Caco-2 (cell line): Measurements from ENCODE around the gene RASL10B. TPM values are rescaled to one million over a fixed set of nuclear protein-coding genes. Genes with fewer than 3 reads are reported as not detected.

Experiments used
- BruUV-seq: library from RNA; stranded (reverse); fragments of 400-500 nt; replicated peaks from 2 replicates; lab custom pipeline; 2021; lab: Mats Ljungman, UMichigan
- CTCF ChIA-PET: fragments of 300-600 bp; sonication (Branson Sonifier 250); formaldehyde crosslinking; loops from one replicate; lab custom pipeline; 2022; ENCODE audit warnings: antibody characterized with exemption; lab: Charles Lee
- POLR2A ChIA-PET: fragments of 300-600 bp; sonication (Branson Sonifier 250); formaldehyde crosslinking; loops from one replicate; lab custom pipeline; 2022; ENCODE audit warnings: antibody characterized with exemption; lab: Charles Lee
- DNase-seq, 2 experiments: peaks; one replicate each; pipeline versions ENCODE4 v3.0.0 to v3.0.0-alpha.2; 2020 to 2022
- H3K27me3 ChIP-seq: replicated peaks from 2 replicates; pipeline ENCODE4 v1.6.0; 2011; ENCODE audit warnings: low read length; ENCODE audit not compliant: control insufficient read depth, insufficient read depth
- H3K36me3 ChIP-seq: 2 replicates; pipeline ENCODE4 v1.5.1; 2011; ENCODE audit warnings: low read length; ENCODE audit not compliant: control insufficient read depth, insufficient read depth
- H3K4me1 ChIP-seq: fragments of 250-450 bp; sonication (Bioruptor Pico); 2 replicates; pipeline ENCODE4 v1.5.1; 2020; ENCODE audit warnings: mild to moderate bottlenecking
- H3K4me3 ChIP-seq: 2 replicates; pipeline ENCODE4 v1.5.1; 2011; ENCODE audit warnings: low read depth, mild to moderate bottlenecking, control low read depth, low read length
- H3K9me3 ChIP-seq: fragments of 250-450 bp; sonication (Bioruptor Pico); 2 replicates; pipeline ENCODE4 v1.5.1; 2020; ENCODE audit warnings: mild to moderate bottlenecking, moderate library complexity
- H3K27ac Mint-ChIP-seq: one replicate; pipeline ENCODE4 v1.8.0; 2022; ENCODE audit warnings: mixed read lengths; ENCODE audit not compliant: unreplicated experiment
- H3K27me3 Mint-ChIP-seq: one replicate; pipeline ENCODE4 v1.8.0; 2022; ENCODE audit warnings: mixed read lengths; ENCODE audit not compliant: insufficient read depth, unreplicated experiment
- H3K36me3 Mint-ChIP-seq: one replicate; pipeline ENCODE4 v1.8.0; 2022; ENCODE audit warnings: mild to moderate bottlenecking, mixed read lengths; ENCODE audit not compliant: insufficient read depth, unreplicated experiment
- H3K4me1 Mint-ChIP-seq: one replicate; pipeline ENCODE4 v1.8.0; 2022; ENCODE audit warnings: low read depth, mixed read lengths; ENCODE audit not compliant: unreplicated experiment
- H3K4me3 Mint-ChIP-seq: one replicate; pipeline ENCODE4 v1.8.0; 2022; ENCODE audit warnings: mild to moderate bottlenecking, moderate library complexity, mixed read lengths; ENCODE audit not compliant: unreplicated experiment
- H3K9me3 Mint-ChIP-seq: one replicate; pipeline ENCODE4 v1.8.0; 2022; ENCODE audit warnings: mixed read lengths; ENCODE audit not compliant: unreplicated experiment
- intact Hi-C: fragments of 100-400 bp; cut with micrococcal nuclease; formaldehyde crosslinking; loops from one replicate; pipeline ENCODE4 v1.10.0; 2022; ENCODE audit not compliant: unreplicated experiment
- total RNA-seq: library from RNA; stranded (reverse); gene quantifications from 2 replicates; pipeline ENCODE4 v1.2.3, GENCODE V29; 2022
- TF ChIP-seq, protein P1 (sequence below), 2 experiments: fragments of 200-600 bp in 1 of 2; IDR thresholded peaks; 1 replicate in 1 of 2; 2 replicates in 1 of 2; pipeline versions ENCODE4 v1.5.1 to v1.8.0; 2011 to 2022; ENCODE audit warnings: antibody characterized with exemption in 1 of 2, control low read depth in 1 of 2, inconsistent platforms in 1 of 2, low read depth in 1 of 2, low read length in 1 of 2, mild to moderate bottlenecking in 1 of 2, moderate library complexity in 1 of 2; ENCODE audit not compliant: insufficient read depth in 1 of 2, severe bottlenecking in 1 of 2, unreplicated experiment in 1 of 2

Gene RASL10B
- total RNA-seq, 1 experiment from 2014 or later = 13.3 TPM

DNA sequence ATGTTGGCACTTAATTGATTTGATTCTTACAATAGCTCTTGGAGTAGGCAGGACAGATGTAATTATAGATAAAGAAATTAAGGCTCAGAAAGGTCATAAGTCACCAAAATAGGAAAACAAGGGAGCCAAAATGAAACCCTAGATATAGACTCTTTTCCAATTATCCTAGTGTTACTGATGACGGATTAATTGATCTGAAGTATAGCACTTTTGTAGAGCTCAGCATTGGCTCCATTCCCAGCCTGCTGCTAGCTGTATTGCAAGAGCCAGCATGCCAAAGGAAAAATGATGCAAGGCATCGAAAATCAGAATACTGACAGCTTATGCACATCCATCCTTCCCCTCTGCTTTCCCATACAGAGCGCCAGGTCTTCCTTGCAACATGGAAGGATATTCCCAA is 21.6 kb upstream of the RASL10B start:
- no peak overlapping the region for H3K4me3 ChIP-seq
- Mint-ChIP-seq H3K4me3 (no peak overlapping the region), H3K4me1 (no peaks in the 10 kb centered on the region), H3K36me3 (peaks cover 54% of the 10 kb centered on the region), H3K9me3 (no peaks in the 10 kb centered on the region), H3K27ac (no peak overlapping the region), H3K27me3 (no peaks in the 10 kb centered on the region)
- H3K9me3 ChIP-seq = no peaks in the 10 kb centered on the region
- H3K27me3 ChIP-seq = no peaks in the 10 kb centered on the region
- TF ChIP-seq, protein P1, sequence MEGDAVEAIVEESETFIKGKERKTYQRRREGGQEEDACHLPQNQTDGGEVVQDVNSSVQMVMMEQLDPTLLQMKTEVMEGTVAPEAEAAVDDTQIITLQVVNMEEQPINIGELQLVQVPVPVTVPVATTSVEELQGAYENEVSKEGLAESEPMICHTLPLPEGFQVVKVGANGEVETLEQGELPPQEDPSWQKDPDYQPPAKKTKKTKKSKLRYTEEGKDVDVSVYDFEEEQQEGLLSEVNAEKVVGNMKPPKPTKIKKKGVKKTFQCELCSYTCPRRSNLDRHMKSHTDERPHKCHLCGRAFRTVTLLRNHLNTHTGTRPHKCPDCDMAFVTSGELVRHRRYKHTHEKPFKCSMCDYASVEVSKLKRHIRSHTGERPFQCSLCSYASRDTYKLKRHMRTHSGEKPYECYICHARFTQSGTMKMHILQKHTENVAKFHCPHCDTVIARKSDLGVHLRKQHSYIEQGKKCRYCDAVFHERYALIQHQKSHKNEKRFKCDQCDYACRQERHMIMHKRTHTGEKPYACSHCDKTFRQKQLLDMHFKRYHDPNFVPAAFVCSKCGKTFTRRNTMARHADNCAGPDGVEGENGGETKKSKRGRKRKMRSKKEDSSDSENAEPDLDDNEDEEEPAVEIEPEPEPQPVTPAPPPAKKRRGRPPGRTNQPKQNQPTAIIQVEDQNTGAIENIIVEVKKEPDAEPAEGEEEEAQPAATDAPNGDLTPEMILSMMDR (IDR thresholded peaks at IDR 0.05; ENCODE audit: insufficient read depth in 1 of 2, low read depth in 1 of 2, low read length in 1 of 2, severe bottlenecking in 1 of 2, unreplicated experiment in 1 of 2) = no peak
- DNase-seq = no peak
- CTCF ChIA-PET = no interaction called here
- BruUV-seq = no TSS peak
- POLR2A ChIA-PET = no interaction called here
- intact Hi-C loops = no loop called here
- no peaks in the 10 kb centered on the region for H3K4me1 ChIP-seq
- H3K36me3 ChIP-seq = peaks cover 1% of the 10 kb centered on the region; the same call in 1 of the 2 replicates

GRCh38 chr17:35710950-35711349 is 20.5 kb upstream of the RASL10B start:
- intact Hi-C loops = no loop called here
- no TSS peak for BruUV-seq
- POLR2A ChIA-PET = interaction anchor here (0.5 kb wide), 1 partner anchor 104 kb away, joined by 3 read pairs; no protein-coding TSS in a partner anchor

DNA sequence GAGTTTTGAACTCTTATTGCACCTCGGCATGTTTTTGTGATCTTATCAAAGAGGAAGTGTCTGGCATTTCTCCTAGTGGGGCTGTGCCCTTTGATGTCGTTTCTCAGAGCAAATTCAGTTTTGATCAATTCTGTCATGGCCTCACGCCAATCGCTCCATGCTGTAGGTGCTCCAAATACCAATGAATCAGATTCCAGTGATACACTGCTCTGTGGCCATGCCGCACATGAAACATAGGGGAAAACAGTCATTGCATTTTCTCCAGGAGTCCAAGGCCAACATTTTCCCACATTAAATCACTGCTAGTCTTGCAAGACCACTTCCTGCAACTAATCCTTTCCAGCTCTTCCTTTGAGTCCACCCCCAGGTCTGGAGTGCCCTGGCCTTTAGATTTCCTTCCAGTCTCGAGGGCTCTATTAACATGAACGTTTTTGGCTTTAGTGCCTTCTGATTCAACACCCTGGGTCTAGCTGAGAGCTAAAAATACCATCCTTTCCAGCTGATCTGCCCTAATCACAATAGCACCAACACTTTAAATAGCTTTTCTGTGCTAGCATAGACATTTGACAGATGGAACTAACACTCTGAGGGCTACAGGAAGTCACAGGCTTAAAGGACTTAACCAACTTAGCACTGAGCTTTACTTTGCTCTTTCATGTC is 18.2 kb upstream of the RASL10B start:
- ChIA-PET POLR2A (interaction anchor here (0.5 kb wide), 1 partner anchor 26 kb away, joined by 3 read pairs; no protein-coding TSS in a partner anchor), CTCF (no interaction called here)
- Mint-ChIP-seq H3K4me1 (peaks cover 8% of the 10 kb centered on the region), H3K4me3 (no peak overlapping the region), H3K36me3 (peaks cover 50% of the 10 kb centered on the region), H3K27ac (no peak overlapping the region), H3K27me3 (no peaks in the 10 kb centered on the region), H3K9me3 (no peaks in the 10 kb centered on the region)
- no peaks in the 10 kb centered on the region for H3K27me3 ChIP-seq
- no peaks in the 10 kb centered on the region for H3K9me3 ChIP-seq
- intact Hi-C loops = no loop called here
- no peak overlapping the region for H3K4me3 ChIP-seq
- TF ChIP-seq, protein P1 (IDR thresholded peaks at IDR 0.05; ENCODE audit: insufficient read depth in 1 of 2, low read depth in 1 of 2, low read length in 1 of 2, severe bottlenecking in 1 of 2, unreplicated experiment in 1 of 2) = no peak
- no TSS peak for BruUV-seq
- H3K36me3 ChIP-seq = peaks cover 1% of the 10 kb centered on the region; the same call in 1 of the 2 replicates
- H3K4me1 ChIP-seq = no peaks in the 10 kb centered on the region
- no peak for DNase-seq

More at GRCh38 chr17:35710950-35711349, 20.5 kb upstream of the RASL10B start:
- H3K4me1 ChIP-seq = no peaks in the 10 kb centered on the region
- no peak overlapping the region for H3K4me3 ChIP-seq
- H3K36me3 ChIP-seq = peaks cover 1% of the 10 kb centered on the region; the same call in 1 of the 2 replicates
- H3K27me3 Mint-ChIP-seq = no peaks in the 10 kb centered on the region
- DNase-seq = no peak
- H3K9me3 ChIP-seq = no peaks in the 10 kb centered on the region
- H3K4me3 Mint-ChIP-seq = no peak overlapping the region
- CTCF ChIA-PET = no interaction called here
- no peak overlapping the region for H3K27ac Mint-ChIP-seq
- H3K4me1 Mint-ChIP-seq = no peaks in the 10 kb centered on the region
- H3K27me3 ChIP-seq = no peaks in the 10 kb centered on the region
- H3K36me3 Mint-ChIP-seq = peaks cover 45% of the 10 kb centered on the region
- H3K9me3 Mint-ChIP-seq = no peaks in the 10 kb centered on the region
- TF ChIP-seq, protein P1 (IDR thresholded peaks at IDR 0.05; ENCODE audit: insufficient read depth in 1 of 2, low read depth in 1 of 2, low read length in 1 of 2, severe bottlenecking in 1 of 2, unreplicated experiment in 1 of 2) = no peak
